Upper lobe of left lung (tissue), 4 donors: Measurements from ENCODE around the gene NHS.

Source experiments
- EP300 ChIP-seq, 4 donors: sonication (generic); formaldehyde crosslinking; IDR thresholded peaks; one replicate each; pipeline ENCODE4 v1.5.1; 2017; ENCODE audit warnings: antibody characterized with exemption in 4 of 4, control low read depth in 2 of 4
- TF ChIP-seq, protein P1 (sequence below), 6 experiments: fragments of 450-650 bp in 4 of 6; fragments of 200-600 bp in 2 of 6; sonication (generic) in 2 of 6; IDR thresholded peaks; one replicate each; pipeline ENCODE4 v1.5.1; 2016 to 2019; ENCODE audit warnings: antibody characterized with exemption in 6 of 6

GRCh38 chrX:17417372-17417771 is 42.4 kb downstream of the NHS start:
- TF ChIP-seq, protein P1, sequence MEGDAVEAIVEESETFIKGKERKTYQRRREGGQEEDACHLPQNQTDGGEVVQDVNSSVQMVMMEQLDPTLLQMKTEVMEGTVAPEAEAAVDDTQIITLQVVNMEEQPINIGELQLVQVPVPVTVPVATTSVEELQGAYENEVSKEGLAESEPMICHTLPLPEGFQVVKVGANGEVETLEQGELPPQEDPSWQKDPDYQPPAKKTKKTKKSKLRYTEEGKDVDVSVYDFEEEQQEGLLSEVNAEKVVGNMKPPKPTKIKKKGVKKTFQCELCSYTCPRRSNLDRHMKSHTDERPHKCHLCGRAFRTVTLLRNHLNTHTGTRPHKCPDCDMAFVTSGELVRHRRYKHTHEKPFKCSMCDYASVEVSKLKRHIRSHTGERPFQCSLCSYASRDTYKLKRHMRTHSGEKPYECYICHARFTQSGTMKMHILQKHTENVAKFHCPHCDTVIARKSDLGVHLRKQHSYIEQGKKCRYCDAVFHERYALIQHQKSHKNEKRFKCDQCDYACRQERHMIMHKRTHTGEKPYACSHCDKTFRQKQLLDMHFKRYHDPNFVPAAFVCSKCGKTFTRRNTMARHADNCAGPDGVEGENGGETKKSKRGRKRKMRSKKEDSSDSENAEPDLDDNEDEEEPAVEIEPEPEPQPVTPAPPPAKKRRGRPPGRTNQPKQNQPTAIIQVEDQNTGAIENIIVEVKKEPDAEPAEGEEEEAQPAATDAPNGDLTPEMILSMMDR (IDR thresholded peaks at IDR 0.05) = no peak
- TF ChIP-seq EP300 (IDR thresholded peaks at IDR 0.05) = no peak
